ENCODE data around the gene RNASE12.

The RNASE12 gene

DNA sequence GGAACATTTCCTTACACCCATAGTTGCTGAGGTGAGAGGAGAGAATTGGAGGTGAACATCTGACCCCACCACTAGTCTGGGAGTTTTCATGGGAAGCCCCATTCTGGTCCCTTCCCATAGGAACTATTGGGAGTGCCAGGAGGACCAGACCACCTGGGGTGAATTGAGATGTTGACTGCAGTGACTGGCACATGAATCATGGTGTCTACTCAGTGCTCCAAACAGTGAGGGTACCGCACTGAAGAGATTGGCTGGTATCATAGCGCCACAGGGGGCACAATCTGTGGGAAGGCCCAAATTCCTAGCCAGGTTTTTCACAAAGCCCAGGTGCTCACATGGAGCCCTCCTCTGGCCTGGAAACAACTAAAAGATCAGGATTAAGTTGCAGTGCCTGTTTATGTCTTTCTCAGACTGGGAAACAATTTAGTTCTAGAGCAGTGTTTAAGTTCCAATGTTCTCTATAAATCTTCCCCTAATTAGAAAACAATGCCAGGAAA, 26.6 kb downstream of the RNASE12 start:
- DNase-seq (ENCODE audit: insufficient read length, low spot score) (no peak), FAIRE-seq (no peak)
- TF ChIP-seq POLR2A (IDR thresholded peaks at IDR 0.05; ENCODE audit: low read depth, low read length) = no peak
- no peak for TF ChIP-seq TAF1 (IDR thresholded peaks at IDR 0.05; ENCODE audit: low read depth, low read length)
- no peak for TF ChIP-seq SPI1 (IDR thresholded peaks at IDR 0.05; ENCODE audit: low read depth, low read length)
- no peak for TF ChIP-seq POU2F2 (IDR thresholded peaks at IDR 0.05; ENCODE audit: low read depth, low read length)
- TF ChIP-seq POLR2AphosphoS5 (IDR thresholded peaks at IDR 0.05; ENCODE audit: low read depth, low read length) = no peak
- TF ChIP-seq PAX5 (IDR thresholded peaks at IDR 0.05; ENCODE audit: insufficient read depth, low read length, severe bottlenecking) = no peak

DNA sequence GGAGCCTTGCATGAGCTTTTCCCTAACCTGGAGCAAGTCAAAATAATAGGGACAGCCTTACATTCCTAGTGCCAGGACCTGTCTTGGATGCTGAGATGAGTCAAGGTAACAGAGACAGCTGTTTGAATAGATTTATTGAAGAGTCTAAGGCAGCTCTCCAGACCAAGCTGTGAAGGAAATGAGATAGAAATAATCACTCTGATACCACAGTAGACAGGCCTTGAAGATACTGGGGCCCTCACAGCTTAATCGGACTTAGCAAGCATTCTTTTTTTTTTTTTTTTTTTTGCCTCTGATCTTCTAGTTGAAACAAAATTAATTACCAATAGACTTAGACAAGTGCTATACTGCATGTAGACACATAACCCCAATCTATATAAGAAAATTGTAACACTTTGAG, 27.2 kb downstream of the RNASE12 start:
- TF ChIP-seq POU2F2 (IDR thresholded peaks at IDR 0.05; ENCODE audit: low read depth, low read length) (no peak), TAF1 (IDR thresholded peaks at IDR 0.05; ENCODE audit: low read depth, low read length) (no peak), POLR2A (IDR thresholded peaks at IDR 0.05; ENCODE audit: low read depth, low read length) (no peak), PAX5 (IDR thresholded peaks at IDR 0.05; ENCODE audit: insufficient read depth, low read length, severe bottlenecking) (no peak), SPI1 (IDR thresholded peaks at IDR 0.05; ENCODE audit: low read depth, low read length) (no peak), POLR2AphosphoS5 (IDR thresholded peaks at IDR 0.05; ENCODE audit: low read depth, low read length) (no peak)
- no peak for DNase-seq (ENCODE audit: insufficient read length, low spot score)
- FAIRE-seq = no peak

DNA sequence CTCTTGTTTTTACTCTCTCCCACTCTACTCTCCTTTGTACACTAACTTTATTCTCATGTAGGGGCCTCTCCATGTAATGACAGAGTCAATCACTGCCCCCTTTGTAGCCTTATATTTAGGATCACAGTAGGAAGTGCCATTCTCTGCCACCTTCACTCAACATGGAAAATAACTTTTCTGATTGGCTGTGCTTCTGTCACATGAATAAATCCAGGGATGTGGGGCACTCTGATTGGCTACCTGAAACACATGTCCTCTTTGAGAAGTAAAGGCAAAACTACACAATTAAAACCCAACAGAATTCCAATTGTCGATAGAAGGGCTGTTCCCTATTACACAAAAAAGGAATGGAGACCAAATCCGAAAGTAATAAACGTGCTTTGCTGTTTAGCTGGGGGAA, 30.2 kb downstream of the RNASE12 start, which contains the start of gene RNASE9:
RNASE9 (minus strand) TSS at position 87 of the 400 bp plus-strand sequence.
- TF ChIP-seq PAX5 (IDR thresholded peaks at IDR 0.05; ENCODE audit: insufficient read depth, low read length, severe bottlenecking) = no peak
- no peak for TF ChIP-seq POLR2A (IDR thresholded peaks at IDR 0.05; ENCODE audit: low read depth, low read length)
- TF ChIP-seq POU2F2 (IDR thresholded peaks at IDR 0.05; ENCODE audit: low read depth, low read length) = no peak
- no peak for TF ChIP-seq SPI1 (IDR thresholded peaks at IDR 0.05; ENCODE audit: low read depth, low read length)
- TF ChIP-seq TAF1 (IDR thresholded peaks at IDR 0.05; ENCODE audit: low read depth, low read length) = no peak
- TF ChIP-seq POLR2AphosphoS5 (IDR thresholded peaks at IDR 0.05; ENCODE audit: low read depth, low read length) = no peak
- no peak for FAIRE-seq
- DNase-seq (ENCODE audit: insufficient read length, low spot score) = no peak

DNA sequence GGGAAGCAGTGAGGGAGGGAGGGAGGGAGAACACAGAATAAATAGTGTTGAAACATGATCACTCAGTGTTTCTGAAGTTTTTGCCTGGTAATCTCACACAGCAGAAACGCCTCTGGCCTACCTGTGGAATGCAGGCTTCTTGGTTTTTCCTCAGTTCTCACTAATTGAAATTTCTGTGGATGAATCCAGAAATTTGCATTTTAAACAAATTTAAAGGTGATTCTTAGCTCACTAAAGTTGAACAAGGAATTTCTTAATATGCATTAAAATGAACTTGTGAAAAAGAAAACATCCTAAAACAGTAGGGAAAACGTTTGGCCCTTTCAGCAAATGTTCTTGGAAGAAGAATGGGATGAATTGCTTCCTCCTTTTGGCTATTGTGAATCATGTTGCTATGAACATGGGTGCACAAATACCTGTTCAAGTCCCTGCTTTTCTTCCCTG, 31.7 kb downstream of the RNASE12 start:
- no peak for FAIRE-seq
- DNase-seq (ENCODE audit: insufficient read length, low spot score) = no peak

DNA sequence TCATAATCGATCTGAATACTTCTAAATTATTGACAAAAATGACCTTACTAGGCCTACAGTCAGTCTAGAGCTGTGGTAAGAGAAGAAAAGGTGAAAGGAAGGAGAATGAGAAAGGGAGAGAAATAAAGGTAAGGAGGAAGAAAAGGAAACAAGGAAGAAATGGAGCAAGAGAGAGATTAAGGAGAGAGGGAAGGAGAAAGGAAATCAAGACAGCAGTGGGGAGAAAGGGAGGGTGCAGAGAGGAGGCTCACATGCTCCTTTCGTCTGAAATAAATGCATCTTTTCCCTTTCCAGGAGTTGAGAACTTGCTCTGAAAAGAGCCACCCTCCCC, 34.0 kb downstream of the RNASE12 start:
- FAIRE-seq = no peak
- DNase-seq (ENCODE audit: insufficient read length, low spot score) = no peak
- TF ChIP-seq SPI1 (IDR thresholded peaks at IDR 0.05; ENCODE audit: low read depth, low read length) = no peak
- TF ChIP-seq POLR2A (IDR thresholded peaks at IDR 0.05; ENCODE audit: low read depth, low read length) = no peak
- TF ChIP-seq TAF1 (IDR thresholded peaks at IDR 0.05; ENCODE audit: low read depth, low read length) = no peak
- no peak for TF ChIP-seq POLR2AphosphoS5 (IDR thresholded peaks at IDR 0.05; ENCODE audit: low read depth, low read length)
- TF ChIP-seq PAX5 (IDR thresholded peaks at IDR 0.05; ENCODE audit: insufficient read depth, low read length, severe bottlenecking) = no peak
- TF ChIP-seq POU2F2 (IDR thresholded peaks at IDR 0.05; ENCODE audit: low read depth, low read length) = no peak

More for the DNA sequence above, 31.7 kb downstream of the RNASE12 start:
- no peak for TF ChIP-seq POU2F2 (IDR thresholded peaks at IDR 0.05; ENCODE audit: low read depth, low read length)
- TF ChIP-seq POLR2A (IDR thresholded peaks at IDR 0.05; ENCODE audit: low read depth, low read length) = no peak
- no peak for TF ChIP-seq TAF1 (IDR thresholded peaks at IDR 0.05; ENCODE audit: low read depth, low read length)
- no peak for TF ChIP-seq PAX5 (IDR thresholded peaks at IDR 0.05; ENCODE audit: insufficient read depth, low read length, severe bottlenecking)
- no peak for TF ChIP-seq SPI1 (IDR thresholded peaks at IDR 0.05; ENCODE audit: low read depth, low read length)
- no peak for TF ChIP-seq POLR2AphosphoS5 (IDR thresholded peaks at IDR 0.05; ENCODE audit: low read depth, low read length)

DNA sequence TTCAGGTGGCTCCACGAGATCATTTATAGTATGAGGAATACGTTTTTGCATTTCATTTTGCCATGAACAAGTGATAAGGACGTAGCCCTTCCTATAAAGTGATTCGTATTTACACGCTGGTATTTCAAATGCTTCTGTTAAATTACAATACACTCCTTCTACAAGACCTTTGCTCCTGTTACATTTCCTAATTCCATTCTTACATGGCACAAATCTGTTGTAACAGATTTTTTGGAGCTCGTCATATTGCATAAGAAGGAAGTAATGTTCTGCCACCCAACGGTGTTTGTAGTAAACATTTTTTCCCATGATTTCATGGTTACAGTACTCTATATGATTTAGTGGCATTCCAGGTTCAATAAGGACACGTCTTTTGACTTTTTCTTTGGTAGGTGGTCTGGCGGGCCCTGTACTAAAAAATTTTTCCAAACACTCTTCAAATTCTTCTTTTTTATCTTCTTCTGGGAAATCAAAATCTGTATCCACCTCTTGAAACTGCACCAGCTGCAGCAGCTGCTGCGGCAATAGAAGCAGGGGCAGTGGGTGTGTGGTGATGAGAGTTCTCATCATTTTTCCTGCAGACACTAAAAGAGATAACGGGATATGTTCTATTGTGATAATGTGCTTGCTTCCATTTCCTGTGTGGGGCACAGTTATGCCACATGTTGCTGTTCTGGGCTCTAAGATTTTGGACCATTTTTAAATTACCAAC, 34.5 kb downstream of the RNASE12 start:
- TF ChIP-seq PAX5 (IDR thresholded peaks at IDR 0.05; ENCODE audit: insufficient read depth, low read length, severe bottlenecking) (no peak), TAF1 (IDR thresholded peaks at IDR 0.05; ENCODE audit: low read depth, low read length) (no peak)
- FAIRE-seq = no peak
- DNase-seq (ENCODE audit: insufficient read length, low spot score) = no peak

DNA sequence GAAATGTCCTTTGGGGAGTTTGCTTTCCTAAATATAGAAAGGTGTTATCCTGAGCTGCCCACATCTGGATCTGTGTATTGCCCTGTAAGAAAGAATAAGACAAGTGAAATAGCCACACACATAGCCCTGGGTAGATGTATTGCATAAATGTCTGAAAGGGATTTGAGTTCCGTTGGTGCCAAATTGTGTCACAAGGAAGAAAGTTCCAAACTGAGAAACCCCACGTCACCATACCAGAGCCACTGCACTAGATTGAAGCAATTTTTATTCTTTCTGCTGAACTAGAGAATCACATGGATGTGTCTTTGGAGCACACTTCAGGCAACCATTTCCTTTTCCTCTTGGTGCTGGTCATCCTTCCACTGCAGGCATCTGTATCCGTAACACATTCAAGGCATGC, 35.3 kb downstream of the RNASE12 start:
- FAIRE-seq (no peak), DNase-seq (ENCODE audit: insufficient read length, low spot score) (no peak)
- TF ChIP-seq POLR2A (IDR thresholded peaks at IDR 0.05; ENCODE audit: low read depth, low read length) = no peak
- no peak for TF ChIP-seq TAF1 (IDR thresholded peaks at IDR 0.05; ENCODE audit: low read depth, low read length)
- no peak for TF ChIP-seq POU2F2 (IDR thresholded peaks at IDR 0.05; ENCODE audit: low read depth, low read length)
- TF ChIP-seq SPI1 (IDR thresholded peaks at IDR 0.05; ENCODE audit: low read depth, low read length) = no peak
- no peak for TF ChIP-seq PAX5 (IDR thresholded peaks at IDR 0.05; ENCODE audit: insufficient read depth, low read length, severe bottlenecking)
- no peak for TF ChIP-seq POLR2AphosphoS5 (IDR thresholded peaks at IDR 0.05; ENCODE audit: low read depth, low read length)

DNA sequence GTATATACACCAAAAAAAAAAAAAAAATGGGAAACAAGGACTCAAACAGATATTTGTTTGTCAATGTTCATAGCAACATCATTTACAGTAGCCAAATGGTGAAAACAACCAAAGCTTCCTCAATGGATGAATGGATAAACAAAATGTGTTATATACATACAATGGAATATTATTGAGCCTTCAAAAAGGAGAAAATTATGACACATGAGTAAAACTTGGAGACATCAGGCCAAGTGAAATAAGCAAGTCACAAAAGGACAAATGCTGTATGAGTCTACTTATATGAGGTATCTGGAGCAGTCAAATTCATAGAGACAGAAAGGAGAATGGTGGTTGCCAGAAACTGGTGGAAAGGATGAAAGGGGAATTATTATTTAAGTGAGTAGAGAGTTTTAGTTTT, 38.2 kb downstream of the RNASE12 start:
- TF ChIP-seq POLR2AphosphoS5 (IDR thresholded peaks at IDR 0.05; ENCODE audit: low read depth, low read length) (no peak), POU2F2 (IDR thresholded peaks at IDR 0.05; ENCODE audit: low read depth, low read length) (no peak), TAF1 (IDR thresholded peaks at IDR 0.05; ENCODE audit: low read depth, low read length) (no peak), POLR2A (IDR thresholded peaks at IDR 0.05; ENCODE audit: low read depth, low read length) (no peak), SPI1 (IDR thresholded peaks at IDR 0.05; ENCODE audit: low read depth, low read length) (no peak), PAX5 (IDR thresholded peaks at IDR 0.05; ENCODE audit: insufficient read depth, low read length, severe bottlenecking) (no peak)
- FAIRE-seq = no peak
- DNase-seq (ENCODE audit: insufficient read length, low spot score) = no peak

DNA sequence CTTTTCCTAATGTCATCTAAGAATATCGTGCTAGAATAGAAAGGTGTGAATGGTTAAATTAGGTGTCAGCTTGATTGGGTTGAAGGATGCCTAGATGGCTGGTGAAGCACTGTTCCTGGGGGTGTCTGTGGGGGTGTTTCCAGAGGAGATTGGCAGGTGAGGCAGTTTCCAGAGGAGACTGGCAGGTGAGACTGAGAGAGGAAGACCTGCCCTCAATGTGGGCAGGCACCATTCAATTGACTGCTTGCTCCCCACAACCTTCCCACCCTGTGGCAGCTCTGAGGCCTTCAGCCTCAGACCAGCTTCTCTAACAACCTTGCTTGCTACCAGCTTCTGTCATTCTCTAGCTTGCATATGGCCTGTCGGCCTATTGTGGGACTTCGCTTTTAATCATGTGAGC, 39.6 kb downstream of the RNASE12 start:
- TF ChIP-seq POLR2AphosphoS5 (IDR thresholded peaks at IDR 0.05; ENCODE audit: low read depth, low read length) (no peak), PAX5 (IDR thresholded peaks at IDR 0.05; ENCODE audit: insufficient read depth, low read length, severe bottlenecking) (no peak), POU2F2 (IDR thresholded peaks at IDR 0.05; ENCODE audit: low read depth, low read length) (no peak), TAF1 (IDR thresholded peaks at IDR 0.05; ENCODE audit: low read depth, low read length) (no peak), POLR2A (IDR thresholded peaks at IDR 0.05; ENCODE audit: low read depth, low read length) (no peak), SPI1 (IDR thresholded peaks at IDR 0.05; ENCODE audit: low read depth, low read length) (no peak)
- no peak for FAIRE-seq
- no peak for DNase-seq (ENCODE audit: insufficient read length, low spot score)
